Fibroblast of mammary gland (primary cell): ENCODE data around the gene SLC39A11.
A peak's percentile ranks its signal among the peaks of the same experiment; 100 is the strongest.

Source experiments
- DNase-seq: peaks from one replicate; pipeline ENCODE4 v3.0.0-alpha.2; 2010; ENCODE audit warnings: low read depth
- H3K4me3 ChIP-seq: 2 replicates; pipeline ENCODE4 v1.5.1; 2011; ENCODE audit warnings: low read depth, mild to moderate bottlenecking, low read length, moderate library complexity; ENCODE audit not compliant: control insufficient read depth
- CTCF ChIP-seq: conservative IDR thresholded peaks from 2 replicates; pipeline ENCODE4 v1.5.1; 2011; ENCODE audit warnings: low read depth, low read length, inconsistent platforms; ENCODE audit not compliant: control insufficient read depth, insufficient read depth

Gene SLC39A11

GRCh38 chr17:72603420-72604242 is 488.9 kb downstream of the SLC39A11 start:
- no peak for TF ChIP-seq CTCF
- peak; percentile 87 for DNase-seq
- no peak overlapping the region for H3K4me3 ChIP-seq

GRCh38 chr17:72602517-72603419 is 489.7 kb downstream of the SLC39A11 start:
- peak; percentile 76 for DNase-seq
- H3K4me3 ChIP-seq: no peak overlapping the region
- TF ChIP-seq CTCF: peak; percentile 39

- DNase-seq: peak; percentile 44
- H3K4me3 ChIP-seq: no peak overlapping the region
- no peak for TF ChIP-seq CTCF
These were observed 491.6 kb downstream of the SLC39A11 start for GRCh38 chr17:72600934-72601333.

GRCh38 chr17:72599891-72600290 is 492.6 kb downstream of the SLC39A11 start:
- TF ChIP-seq CTCF: no peak
- H3K4me3 ChIP-seq: no peak overlapping the region
- no peak for DNase-seq

GRCh38 chr17:72598695-72599094 is 493.8 kb downstream of the SLC39A11 start:
- TF ChIP-seq CTCF: no peak
- H3K4me3 ChIP-seq: no peak overlapping the region
- no peak for DNase-seq

- no peak for TF ChIP-seq CTCF
- no peak overlapping the region for H3K4me3 ChIP-seq
- DNase-seq: no peak
These were observed 495.0 kb downstream of the SLC39A11 start for GRCh38 chr17:72597354-72598087.
